GM18526 (cell line): Measurements from ENCODE around the gene PTPRR.

Experiments
- POLR2A ChIP-seq: IDR thresholded peaks from 3 replicates; pipeline ENCODE4 v1.6.1; 2011; ENCODE audit not compliant: insufficient read length; ENCODE audit errors: extremely low read depth

The PTPRR gene

DNA sequence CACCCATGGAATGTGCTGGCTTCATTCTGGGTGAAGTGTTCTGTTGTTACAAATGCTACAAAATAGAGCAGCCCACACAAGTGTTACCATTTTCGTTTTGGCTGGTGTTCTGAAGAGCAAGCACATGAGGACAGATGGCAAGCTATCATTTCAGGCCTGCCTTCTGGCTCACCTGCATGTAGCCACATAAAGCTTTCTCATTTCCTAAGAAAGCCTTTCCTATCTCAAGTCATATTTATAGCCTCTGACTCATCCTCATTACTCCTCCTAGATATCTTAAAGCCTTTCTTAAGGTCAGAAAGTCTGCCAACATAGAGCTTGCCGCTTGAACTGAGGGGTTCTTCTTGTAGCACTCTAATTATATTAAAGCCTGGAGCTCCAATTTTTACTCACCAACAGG, 89.0 kb downstream of the PTPRR start:
- TF ChIP-seq POLR2A, result no peak

GRCh38 chr12:70830221-70831061, 90.1 kb downstream of the PTPRR start:
- no peak for TF ChIP-seq POLR2A

DNA sequence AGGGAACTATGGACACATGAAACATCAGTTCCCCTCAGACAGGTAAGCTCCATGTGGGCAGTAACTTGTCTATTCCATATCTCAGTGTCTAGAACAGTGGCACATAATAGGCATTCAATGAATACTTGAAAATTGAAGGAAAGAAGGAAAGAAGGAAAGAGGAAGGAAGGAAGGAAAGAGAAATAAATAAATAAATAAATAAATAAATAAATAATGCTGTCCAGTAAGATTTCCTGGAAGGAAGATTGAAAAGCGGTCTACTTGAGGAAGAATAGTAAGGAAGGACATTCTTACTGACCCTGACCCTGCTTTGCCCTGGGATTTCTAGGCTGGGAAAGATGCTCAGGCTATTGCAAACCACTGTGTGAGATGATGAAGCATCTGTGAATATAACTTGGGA, 91.5 kb downstream of the PTPRR start:
- TF ChIP-seq POLR2A, result no peak

DNA sequence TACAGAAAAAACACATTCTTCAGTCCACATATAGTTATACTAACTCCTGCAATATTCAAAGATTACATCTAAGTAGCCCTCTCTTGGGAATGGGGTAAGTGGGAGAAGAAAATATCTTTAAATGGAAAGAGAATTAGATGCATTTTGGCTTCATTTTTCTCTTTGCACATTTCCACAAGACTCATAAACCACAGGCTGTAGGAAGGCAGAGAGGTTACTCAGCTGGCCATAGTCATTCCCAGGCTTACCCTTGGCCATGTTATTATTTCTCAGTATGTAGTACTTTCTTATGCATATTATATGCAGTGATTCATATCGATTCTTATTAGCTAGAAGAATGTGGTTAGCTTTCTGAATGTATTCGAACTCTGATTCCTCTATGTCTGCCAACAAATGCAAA, 92.2 kb downstream of the PTPRR start:
- no peak for TF ChIP-seq POLR2A

GRCh38 chr12:70826156-70826555, 94.4 kb downstream of the PTPRR start:
- TF ChIP-seq POLR2A, result no peak

- no peak for TF ChIP-seq POLR2A
Measured at GRCh38 chr12:70824511-70824910, 96.0 kb downstream of the PTPRR start.

DNA sequence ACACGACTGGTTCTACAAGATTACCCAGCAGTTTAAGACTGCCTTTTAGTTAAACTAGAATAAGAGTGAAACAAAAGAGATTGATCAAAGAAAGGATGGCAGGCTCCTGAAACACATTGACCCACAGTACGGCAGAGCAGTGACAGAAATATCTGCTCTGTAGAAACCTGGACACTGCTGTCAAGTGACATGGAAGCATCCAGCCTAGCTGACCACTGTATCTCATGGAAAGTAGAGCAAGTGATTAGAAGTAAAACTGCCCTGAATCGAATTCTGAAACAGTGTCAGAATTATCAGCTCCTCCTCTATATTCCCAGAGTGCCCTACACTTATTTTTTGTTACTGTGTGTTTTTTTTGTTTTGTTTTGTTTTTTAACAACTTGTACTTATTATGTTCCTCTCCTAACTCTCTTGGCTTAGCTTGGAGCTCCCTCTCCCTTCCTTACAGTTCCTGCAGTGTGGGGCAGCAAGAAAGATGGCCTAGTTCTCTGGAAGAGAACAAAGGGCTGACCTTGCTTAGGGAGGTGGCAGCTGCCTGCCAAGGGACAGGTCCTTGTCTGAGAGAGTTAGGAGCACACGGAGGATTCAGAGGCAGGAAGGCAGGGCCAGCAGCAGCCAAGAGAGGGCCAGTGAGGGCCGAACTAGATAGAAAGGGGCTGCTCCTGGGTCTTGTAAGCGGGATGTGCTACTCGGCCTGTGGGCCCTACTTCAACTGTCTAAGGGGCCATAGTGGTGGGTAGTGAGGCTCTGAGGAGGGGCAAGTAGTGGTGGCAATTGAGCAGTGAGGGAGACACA, 97.2 kb downstream of the PTPRR start:
- TF ChIP-seq POLR2A, result no peak

GRCh38 chr12:70822412-70822811, 98.1 kb downstream of the PTPRR start:
- TF ChIP-seq POLR2A, result no peak

DNA sequence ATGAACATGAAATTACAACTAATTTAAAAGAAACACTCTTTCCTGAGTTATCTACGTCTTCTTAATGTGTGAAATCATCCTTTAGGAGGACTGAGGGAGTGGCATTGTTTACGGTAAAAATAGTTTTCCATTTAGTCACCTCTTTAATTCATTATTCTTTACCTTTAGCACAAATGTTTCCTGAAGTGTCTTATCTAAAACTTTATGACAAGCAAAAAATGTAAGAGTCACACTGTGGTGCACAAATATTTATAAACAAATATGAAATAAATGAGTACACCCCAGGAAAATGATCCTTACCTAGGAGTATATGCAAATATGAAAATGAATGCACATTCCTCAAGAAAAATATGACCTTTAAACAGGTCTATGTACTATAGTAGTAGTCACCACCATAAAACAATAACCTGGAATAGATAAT, 104.6 kb downstream of the PTPRR start:
- TF ChIP-seq POLR2A, result no peak

DNA sequence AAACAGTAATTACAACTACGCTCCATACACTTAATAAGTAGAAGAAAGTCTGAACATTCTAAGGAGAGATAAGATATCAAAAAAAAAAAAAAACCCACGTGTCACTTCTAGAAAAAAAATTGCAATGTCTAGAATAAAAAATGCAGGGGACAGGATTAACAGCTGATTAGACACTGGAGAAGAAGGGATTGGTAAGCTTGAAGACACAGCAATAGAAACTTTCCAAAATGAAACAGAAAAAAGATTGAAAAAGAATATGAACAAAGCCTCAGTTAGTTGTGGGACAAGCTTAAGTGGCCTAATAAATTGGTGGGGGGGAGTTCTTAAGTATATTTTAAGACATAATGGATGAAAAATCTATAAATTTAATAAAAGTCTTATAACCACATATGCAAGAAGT, 105.5 kb downstream of the PTPRR start:
- no peak for TF ChIP-seq POLR2A

- TF ChIP-seq POLR2A, result no peak
Measured at GRCh38 chr12:70813559-70813958, 107.0 kb downstream of the PTPRR start.

DNA sequence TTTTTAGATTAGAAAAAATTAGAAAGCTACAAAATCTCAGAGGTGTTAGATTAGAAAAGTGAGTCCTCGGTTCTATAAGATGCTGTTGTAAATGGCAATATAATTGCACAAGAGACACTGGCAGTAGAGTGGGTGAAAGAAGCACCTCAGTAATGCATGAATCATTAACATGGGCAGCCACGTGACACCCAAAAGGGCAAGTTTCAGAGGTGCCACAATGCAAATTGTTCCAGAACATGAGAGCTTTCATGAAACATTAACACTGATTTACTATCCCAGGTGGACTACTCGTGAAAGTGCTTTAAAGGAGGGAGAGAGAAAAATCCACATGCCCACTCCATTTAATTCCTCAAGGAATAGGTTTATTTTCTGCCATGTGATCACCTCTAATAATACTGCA, 108.4 kb downstream of the PTPRR start:
- TF ChIP-seq POLR2A, result no peak

GRCh38 chr12:70809887-70810286, 110.7 kb downstream of the PTPRR start:
- TF ChIP-seq POLR2A, result no peak

DNA sequence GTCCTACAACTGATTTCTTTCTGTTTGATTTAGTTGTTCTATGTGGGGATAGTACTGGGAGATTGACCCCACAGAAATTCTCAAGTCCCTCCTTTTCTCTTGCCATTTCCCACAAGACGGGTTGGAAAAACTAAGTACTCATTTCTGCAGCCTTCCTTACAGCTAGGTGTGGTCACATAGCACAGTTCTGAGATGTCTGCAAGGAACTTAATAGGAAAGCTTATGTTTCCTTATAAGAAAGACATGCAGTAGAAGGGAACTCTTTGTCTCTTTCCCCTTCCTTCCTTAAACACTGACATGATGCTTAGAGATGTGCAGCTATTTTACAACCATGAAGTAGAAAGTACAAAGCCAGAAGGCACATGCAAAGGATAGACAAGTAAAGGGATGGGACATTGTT, 113.7 kb downstream of the PTPRR start:
- no peak for TF ChIP-seq POLR2A

GRCh38 chr12:70806043-70806442, 114.5 kb downstream of the PTPRR start:
- TF ChIP-seq POLR2A, result no peak
